HG03066 (cell line): ENCODE data around the gene PDGFA.

Experiments
- ATAC-seq: cut with Tn5 transposase; IDR thresholded peaks from one replicate; pipeline ENCODE4 v1.9.1; 2021; ENCODE audit warnings: low read depth; ENCODE audit not compliant: unreplicated experiment

PDGFA gene

DNA sequence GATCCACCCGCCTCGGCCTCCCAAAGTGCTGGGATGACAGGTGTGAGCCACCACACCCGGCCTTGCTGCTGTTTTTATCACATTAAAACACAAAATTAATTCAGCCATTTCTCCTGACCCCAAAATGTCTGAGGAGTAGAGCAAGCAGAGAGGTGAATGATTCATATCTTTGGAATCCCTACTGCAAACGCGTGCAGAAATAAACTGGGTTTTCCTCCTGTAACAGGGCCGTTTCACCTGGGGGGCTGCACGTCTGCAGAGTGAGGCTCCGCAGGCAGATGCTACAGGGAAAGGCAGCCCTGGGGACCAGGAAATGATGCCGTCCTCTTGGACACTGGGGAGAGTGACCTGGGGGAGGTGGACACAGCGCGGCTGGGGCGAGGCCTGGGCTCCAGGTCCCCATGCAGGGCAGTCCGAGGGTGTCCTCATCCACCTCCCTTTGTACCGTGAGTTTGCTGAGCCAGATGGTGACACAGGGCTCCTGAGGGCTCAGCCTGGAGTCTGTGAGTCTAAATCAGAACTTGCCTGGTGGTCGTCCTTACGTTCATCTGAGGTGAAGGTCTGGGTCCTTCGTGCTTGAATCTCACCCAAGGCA is 41.9 kb downstream of the PDGFA start:
- ATAC-seq: no peak

DNA sequence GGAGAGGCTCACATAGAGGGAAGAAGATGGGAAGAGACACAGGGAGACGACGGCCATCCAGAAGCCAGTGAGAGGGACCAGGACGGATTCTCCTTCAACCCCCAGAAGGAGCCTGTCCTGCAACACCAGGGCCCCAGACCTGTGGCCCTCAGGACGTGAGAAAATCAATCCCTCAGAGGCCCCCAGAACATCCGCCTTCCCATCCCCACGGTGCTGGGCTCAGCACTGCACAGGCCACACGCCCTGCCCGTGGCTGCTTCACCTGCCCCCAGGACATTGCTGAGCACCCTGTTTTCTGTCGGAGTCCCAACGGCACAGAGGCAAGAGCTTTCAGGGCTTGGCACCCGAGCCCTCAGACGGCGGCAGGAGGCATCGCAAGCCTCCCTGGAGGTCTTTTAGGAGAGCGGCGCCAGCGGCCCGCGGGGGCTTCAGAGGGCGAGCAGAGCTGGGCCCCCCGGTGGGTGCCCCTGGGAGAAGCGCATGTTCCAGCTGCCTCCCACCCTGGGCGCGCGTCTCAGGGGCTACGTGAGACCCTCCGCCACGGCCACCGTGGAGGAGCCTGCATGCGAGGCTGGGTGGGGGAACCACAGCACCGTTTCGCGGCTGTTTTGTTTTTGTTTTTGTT is 42.8 kb downstream of the PDGFA start:
- no peak for ATAC-seq

DNA sequence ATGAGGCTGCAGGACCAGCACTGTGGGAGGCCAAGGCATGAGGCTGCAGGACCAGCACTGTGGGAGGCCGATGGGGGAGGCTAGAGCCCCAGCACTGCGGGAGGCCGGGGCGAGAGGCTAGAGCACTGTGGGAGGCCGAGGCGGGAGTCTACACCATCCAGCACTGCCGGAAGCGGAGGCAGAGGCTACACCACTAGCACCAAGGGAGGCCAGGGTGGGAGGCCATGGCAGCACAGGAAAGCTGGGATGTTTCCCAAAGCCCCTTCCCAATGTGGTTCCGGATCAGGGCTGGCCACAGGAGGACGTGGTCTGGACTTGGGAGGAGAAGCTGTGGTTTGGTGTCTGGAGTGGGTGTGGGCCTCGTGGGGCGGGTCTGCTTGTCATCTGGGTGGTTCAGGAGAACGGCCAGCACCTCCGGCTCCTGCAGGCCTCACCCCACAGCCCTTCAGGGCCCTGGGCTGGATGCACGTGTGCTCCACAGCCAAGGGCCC is 43.6 kb downstream of the PDGFA start:
- ATAC-seq: no peak

DNA sequence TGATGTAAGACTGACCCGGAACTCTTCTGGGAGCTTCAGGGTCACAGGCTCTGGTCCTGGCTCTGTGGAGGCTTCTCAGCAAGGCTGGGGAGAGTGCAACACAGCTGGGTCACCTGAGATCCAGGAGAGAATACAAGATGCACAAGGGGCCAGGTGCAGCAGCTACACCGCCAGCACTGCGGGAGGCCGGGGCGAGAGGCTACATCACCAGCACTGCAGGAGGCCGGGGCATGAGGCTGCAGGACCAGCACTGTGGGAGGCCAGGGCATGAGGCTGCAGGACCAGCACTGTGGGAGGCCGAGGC is 44.3 kb downstream of the PDGFA start:
- no peak for ATAC-seq

DNA sequence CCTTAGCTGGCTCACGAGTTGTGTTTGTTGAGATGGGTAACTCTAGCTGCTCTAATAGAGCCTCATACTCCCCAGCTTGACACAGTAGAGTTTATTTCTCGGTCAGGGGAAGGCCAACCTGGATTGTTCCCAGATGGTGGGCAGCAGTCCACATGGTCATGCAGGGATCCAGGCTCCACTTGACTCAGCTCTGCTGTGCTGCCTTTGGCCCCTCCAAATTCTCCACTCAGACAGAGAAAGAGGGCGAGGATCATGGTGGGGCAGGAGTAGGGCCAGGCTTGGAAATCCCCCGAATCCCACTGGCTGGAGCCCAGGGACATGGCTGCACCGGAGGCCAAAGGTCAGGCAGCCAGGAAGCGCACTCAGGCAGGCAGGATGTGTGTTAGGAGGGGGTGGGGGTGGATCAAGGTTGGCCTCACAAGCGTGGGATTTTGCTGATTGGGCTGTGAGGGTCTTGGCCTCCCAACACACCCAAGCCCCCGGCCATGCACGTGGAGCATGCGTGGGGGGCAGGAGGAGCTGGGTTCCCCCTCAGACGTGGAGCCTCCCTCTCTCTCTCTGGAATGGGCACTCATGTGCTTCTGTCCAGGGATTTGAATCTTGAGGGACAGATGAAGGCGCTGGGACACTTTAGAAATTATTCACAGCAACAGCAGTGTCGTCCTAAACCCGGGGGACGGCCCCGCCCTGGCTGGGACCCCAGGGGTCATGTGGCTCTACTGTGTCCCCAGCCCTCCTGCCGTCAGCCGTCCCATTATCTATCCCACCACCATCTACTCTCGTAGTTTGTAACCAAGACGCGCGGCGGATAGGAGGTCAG is 44.8 kb downstream of the PDGFA start:
- ATAC-seq: no peak

DNA sequence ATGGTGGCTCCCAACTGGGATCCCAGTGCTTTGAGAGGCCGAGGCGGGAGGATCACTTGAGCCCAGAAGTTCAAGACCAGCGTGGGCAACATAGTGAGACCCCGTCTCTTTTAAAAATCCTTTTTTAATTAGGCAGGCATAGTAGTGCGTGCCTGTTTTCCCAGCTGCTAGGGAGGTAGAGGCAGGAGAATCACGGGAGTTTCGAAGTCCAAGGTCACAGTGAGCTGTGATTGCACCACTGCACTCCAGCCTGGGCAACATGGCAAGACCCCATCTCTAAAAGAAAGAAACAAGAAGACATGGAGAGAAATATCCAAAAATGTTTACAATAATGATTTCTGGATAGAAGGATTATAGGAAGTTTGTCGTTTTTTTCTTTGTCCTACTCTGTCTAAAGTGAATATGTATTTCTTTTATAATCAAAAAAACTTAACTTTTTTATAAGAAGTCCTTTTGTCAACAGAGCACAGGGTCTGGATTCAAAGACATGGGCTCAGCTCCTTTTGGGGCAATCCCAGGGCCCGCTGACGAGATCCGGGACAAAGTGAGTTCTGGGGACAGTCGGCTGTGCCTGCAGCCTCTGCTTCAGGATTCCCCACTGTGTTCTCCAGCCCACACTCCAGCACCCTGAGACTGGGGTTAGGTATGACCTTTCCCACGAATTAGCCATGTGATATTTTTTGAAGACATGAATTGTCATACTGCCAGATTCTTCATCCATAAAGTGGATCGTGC is 45.6 kb downstream of the PDGFA start:
- ATAC-seq: no peak

DNA sequence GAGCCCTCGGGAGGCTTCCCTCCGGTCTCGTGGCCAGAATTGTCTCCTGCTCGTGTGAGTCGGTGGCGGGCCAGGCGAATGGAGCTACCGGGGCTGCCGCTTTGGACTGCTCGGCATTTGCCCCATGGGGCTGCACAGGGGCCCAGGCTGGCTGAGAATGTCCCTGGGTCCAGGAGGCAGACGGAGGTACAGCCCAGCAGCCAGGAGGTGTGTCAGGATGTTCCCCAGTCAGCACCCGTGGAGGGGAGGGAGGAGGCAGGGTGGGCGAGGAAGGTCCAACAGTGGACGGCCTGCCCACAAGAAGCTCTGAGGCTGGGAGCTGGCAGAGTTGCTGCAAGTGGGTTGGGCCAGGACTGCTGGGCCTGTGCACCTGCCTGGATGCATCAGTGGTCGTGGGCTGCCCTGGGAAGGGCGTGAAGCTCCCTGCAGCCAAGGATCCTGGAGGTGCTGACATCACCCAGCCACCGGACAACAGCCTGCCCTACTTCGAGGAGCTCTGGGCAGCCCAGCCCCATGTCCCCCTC is 46.4 kb downstream of the PDGFA start:
- ATAC-seq: no peak

DNA sequence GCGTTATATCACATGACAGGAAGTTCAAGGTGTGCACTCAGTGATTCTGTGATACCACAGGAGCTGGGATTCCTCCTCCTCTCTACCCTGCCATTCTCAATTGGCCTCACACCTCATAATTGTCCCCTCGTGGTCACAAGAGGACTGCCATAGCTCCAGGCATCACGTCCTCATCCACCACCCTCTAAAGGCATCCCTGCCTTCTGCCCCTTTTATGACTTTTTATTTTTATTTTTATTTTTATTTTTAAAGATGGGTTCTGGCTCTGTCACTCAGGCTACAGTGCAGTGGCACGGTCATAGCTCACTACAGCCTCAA is 47.0 kb downstream of the PDGFA start:
- no peak for ATAC-seq

DNA sequence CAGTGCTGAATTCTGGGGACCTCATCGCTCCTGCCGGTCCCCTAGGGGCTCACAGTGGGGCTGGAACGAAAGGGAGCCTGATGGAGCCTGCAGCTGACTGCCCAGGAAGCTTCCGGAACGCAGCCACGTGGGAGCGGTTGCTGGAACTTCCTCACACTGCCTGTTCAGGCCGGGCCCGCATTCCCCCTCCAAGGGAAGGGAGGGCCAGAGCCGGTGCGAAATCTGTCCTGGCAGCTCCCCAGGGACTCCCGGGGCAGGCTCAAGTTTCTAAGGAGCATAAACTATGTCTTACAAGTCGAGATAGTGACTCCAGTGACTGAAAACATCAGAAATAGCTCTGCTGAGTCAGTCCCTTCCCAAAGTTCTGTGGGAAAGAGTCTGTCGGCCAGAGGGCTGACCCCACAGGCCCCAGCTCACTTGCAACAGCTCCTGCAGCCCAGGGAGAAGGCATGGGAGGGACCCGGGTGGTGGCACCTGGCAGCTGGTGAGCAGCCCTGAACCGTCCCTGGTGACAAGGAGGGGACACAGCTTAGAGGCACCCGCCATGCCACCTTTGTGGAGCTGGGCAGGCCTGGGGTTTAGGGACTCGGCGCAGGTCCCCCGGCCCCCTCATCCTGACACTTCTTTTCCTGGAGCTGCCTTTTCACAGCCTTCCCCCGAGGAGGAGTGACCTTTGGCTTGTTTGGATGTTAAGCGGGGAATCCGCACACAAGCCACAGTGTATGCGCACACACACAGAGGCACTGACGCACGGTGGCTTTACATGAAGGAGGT is 47.6 kb downstream of the PDGFA start:
- no peak for ATAC-seq

DNA sequence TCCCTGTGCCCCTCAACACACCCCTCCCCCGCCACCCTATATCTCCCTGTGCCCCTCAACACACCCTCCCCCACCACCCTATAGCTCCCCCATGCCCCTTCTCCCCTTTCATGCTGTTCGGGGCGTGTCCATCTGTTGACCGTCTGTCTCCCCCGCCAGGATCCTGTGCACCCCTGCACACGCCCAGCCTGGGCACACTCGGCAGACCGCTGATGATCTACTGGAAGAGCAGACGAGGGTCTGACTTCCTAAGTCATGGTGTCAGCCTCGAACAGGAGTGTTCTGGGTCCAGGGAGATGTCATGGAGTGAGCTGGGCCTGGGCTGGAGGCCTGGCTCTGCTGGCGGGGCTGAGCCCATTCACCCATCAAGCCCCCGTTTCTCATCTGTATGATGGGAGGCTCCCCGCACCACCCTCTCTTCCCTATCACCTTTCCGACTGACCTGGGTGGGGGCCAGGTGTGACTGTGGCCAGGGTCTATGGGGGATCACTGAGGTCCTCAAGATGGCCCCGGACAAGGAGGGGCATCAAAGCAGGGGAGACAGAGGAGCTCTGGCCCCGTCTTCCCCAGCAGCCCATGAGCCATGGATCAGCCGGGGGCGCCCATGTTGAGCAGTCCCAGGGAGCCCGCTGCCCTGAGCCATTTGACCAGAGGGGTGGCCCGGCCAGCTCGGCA is 48.3 kb downstream of the PDGFA start:
- ATAC-seq: no peak

DNA sequence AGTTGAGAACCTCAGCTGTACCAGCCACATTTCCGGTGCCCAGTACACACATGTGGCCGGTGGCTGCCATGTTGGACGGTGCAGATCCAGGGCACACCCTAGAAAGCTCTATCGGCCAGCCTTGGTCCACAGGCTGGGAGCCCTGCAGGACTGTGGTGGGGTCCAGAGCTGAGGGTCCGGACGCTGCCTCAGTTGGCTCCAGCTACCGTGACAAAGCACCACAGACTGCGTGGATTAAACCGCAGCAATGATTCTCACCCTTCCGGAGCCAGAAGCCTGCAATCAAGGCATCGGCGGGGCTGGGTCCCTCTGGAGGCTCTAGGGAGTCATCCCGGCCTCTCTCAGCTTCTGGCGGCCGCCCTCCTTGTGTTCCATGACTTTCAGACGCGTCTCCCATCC is 50.1 kb downstream of the PDGFA start:
- ATAC-seq: no peak

DNA sequence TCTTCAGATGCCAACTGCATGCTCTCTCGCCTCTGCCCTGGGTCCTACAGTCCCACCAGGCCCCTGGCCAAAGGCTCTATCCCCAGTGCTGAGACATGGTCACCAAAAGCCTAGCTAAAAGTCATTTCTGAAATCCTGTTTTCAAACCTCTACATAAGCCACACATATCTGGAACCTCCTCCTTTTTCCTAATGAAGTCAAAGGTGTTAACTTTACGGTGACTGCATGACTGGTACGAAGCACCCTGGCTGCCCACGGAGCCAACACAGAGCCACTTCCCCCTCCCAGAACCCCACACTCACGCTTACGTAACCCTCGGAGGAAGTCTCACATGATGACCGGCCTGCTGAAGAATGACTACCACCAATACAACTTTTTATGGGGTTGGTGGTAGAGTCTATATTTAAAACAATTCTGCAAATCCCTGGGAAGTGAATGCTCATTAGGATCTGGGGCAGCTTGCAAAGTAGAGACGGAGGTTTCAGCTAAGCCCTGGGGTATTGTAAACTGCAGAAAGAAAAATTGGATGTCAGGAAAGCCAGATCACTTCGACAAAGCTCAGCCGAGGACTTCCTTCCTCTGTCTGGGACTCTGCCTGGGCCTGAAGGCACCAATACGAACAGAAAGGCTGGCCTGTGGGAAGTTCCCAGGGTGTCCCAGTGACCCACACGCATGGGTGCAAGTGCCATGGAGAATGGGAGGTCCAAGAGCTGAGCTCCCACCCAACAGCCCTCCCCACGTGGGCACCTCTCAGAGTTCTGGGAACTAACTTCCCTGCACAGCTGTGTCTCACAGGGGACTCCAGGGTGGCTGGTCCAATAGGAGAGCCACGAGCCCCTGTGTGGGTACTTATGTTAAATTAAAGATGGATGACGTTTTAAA is 50.7 kb downstream of the PDGFA start:
- no peak for ATAC-seq

DNA sequence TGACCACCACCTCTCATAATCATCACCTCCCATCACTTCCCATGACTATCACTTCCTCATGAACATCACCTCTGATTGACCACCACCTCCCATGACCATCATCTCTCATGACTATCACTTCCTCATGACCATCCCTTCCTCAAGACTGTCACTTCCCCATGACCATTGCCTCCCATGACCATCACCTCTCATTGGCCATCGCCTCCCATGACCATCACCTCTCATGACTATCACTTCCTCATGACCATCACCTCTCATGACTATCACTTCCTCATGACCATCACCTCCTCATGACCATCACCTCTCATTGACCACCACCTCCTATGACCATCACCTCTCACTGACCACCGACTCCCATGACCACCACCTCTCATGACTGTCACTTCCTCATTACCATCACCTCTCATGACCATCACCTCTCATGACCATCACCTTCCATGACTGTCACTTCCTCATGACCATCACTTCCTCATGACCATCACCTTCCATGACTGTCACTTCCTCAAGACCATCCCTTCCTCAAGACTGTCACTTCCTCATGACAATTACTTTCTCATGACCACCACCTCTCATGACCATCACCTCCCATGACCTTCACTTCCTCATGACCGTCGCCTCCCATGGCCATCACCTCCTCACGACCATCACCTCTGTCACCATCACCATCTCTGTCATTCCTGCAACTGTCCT is 51.6 kb downstream of the PDGFA start:
- no peak for ATAC-seq

DNA sequence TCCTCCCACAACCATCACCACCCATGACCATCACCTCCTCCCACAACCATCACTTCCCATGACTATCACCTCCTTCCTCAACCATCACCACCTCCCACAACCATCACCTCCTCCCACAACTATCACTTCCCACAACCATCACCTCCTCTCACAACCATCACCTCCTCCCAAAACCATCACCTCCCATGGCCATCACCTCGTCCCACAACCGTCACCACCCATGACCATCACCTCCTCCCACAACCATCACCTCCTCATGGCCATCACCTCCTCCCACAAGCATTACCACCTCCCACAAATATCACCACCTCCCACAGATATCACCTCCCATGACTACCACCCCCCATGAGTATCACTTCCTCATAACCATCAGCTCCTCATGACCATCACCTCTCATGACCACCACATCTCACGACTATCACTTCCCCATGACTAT is 52.2 kb downstream of the PDGFA start:
- ATAC-seq: no peak

DNA sequence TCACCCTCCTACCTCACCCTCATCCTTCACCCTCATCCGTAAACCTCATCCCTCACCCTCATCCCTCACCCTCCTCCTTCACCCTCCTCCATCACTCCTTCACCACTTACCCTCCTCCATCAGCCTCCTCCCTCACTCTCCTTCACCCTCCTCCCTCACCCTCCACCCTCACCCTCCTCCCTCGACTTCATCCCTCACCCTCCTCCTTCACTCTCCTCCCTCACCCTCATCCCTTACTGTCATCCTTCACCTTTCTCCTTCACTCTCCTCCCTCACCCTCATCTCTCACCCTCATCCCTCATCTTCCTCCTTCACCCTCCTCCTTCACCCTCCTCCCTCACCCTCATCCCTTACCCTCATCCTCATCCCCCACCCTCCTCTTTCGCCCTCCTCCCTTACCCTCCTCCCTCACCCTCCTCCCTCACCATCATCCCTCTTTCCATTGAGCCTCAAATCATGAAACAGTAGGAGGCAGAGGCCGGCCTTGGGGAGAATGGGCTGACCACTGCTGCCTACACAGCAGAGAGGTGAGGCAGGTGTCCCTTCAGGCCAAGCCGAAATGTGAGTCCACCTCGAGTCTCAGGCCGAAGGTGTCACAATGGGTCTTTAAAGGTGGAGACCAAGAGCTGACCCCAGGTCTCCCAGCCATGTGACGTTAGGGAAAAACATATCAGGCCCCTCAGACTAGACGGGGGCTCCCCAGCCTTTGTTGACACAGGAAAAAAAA is 53.0 kb downstream of the PDGFA start:
- no peak for ATAC-seq

DNA sequence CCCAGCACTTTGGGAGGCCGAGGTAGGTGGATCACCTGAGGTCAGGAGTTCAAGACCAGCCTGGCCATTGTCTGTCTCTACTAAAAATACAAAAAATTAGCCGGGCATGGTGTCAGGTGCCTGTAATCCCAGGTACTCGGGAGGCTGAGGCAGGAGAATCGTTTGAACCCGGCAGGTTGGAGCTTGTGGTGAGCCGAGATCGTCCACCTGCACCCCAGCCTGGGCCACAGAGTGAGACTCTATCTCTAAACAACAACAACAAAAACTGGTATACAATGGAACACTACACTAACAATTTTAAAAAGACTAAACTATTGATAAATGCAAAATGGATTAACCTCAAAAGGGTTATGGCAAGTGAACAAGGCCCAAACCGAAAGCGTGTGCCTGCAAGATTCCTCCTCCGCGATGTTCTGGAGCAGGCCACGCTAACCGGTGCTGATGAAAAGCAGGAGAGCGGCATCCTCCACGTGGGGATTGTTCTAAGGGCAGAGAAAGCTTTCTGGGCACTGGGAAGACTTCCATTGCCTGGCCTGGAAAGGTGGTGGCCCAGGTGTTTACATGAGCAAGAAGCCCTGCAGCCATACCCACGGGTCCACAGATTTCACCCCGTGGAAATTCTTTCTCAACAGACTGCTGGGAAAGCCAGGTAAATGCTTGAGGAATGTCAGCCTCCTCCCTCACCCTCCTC is 53.8 kb downstream of the PDGFA start:
- no peak for ATAC-seq
